HEK293 (cell line): ENCODE results near the gene SLC2A4.

Experiments
- CTCF ChIA-PET: fragments of 350-600 bp; formaldehyde crosslinking; extraction: SDS; loops from one replicate; lab custom pipeline; 2021; ENCODE audit warnings: antibody characterized with exemption; lab: Yijun Ruan, JAX
- POLR2A ChIA-PET: fragments of 300-600 bp; formaldehyde crosslinking; extraction: SDS; loops from one replicate; lab custom pipeline; 2020; ENCODE audit warnings: antibody characterized with exemption, inconsistent platforms; lab: Yijun Ruan, JAX
- H3K27ac ChIP-seq: fragments of 200-500 bp; sonication (Bioruptor generic); 2 replicates; pipeline ENCODE4 v1.5.1; 2014; ENCODE audit warnings: low read depth, low read length, control low read depth, inconsistent platforms; ENCODE audit errors: extremely low read depth
- H3K36me3 ChIP-seq, 2 experiments: fragments of 200-500 bp in 1 of 2; sonication (Bioruptor generic) in 1 of 2; 1 replicate in 1 of 2; 2 replicates in 1 of 2; pipeline ENCODE4 v1.5.1; 2014 to 2017; ENCODE audit warnings: inconsistent platforms in 2 of 2, low read length in 2 of 2; ENCODE audit not compliant: control insufficient read depth in 2 of 2, insufficient read depth in 1 of 2
- H3K4me1 ChIP-seq: fragments of 200-500 bp; sonication (Bioruptor generic); 2 replicates; pipeline ENCODE4 v1.5.1; 2014; ENCODE audit warnings: mild to moderate bottlenecking, low read length, inconsistent platforms; ENCODE audit not compliant: control insufficient read depth, insufficient read depth
- H3K4me3 ChIP-seq: 2 replicates; pipeline ENCODE4 v1.5.1; 2011; ENCODE audit warnings: low read depth, mild to moderate bottlenecking, control low read depth, low read length, moderate library complexity
- H3K9me3 ChIP-seq: fragments of 200-500 bp; sonication (Bioruptor generic); 2 replicates; pipeline ENCODE4 v1.5.1; 2014; ENCODE audit warnings: low read depth, low read length, inconsistent platforms; ENCODE audit not compliant: control insufficient read depth, insufficient read depth
- GLIS2 ChIP-seq: fragments of 450-650 bp; formaldehyde crosslinking; IDR thresholded peaks from 2 replicates; pipeline ENCODE4 v1.5.1; 2016; ENCODE audit warnings: missing biosample characterization, missing genetic modification characterization
- MEIS1 ChIP-seq: sonication (generic); formaldehyde crosslinking; IDR thresholded peaks from 2 replicates; pipeline ENCODE4 v1.8.1; 2022; ENCODE audit warnings: missing genetic modification reagents, mild to moderate bottlenecking, borderline replicate concordance
- SETDB1 ChIP-seq: IDR thresholded peaks from one replicate; pipeline ENCODE4 v1.6.1; 2017; ENCODE audit warnings: mild to moderate bottlenecking, low read length, moderate library complexity, mixed read lengths; ENCODE audit not compliant: insufficient read length
- TCF7L2 ChIP-seq: IDR thresholded peaks from 2 replicates; pipeline ENCODE4 v1.6.1; 2011; ENCODE audit warnings: low read depth, mild to moderate bottlenecking, inconsistent platforms, low read length, moderate library complexity, borderline replicate concordance
- ZBTB17 ChIP-seq: fragments of 450-650 bp; formaldehyde crosslinking; IDR thresholded peaks from 2 replicates; pipeline ENCODE4 v1.5.1; 2016; ENCODE audit warnings: missing biosample characterization, missing genetic modification characterization
- ZIC2 ChIP-seq: fragments of 450-650 bp; formaldehyde crosslinking; IDR thresholded peaks from 2 replicates; pipeline ENCODE4 v1.5.1; 2016; ENCODE audit warnings: missing biosample characterization, missing genetic modification characterization
- ZNF148 ChIP-seq: fragments of 450-650 bp; formaldehyde crosslinking; IDR thresholded peaks from 2 replicates; pipeline ENCODE4 v1.5.0; 2017; ENCODE audit warnings: missing biosample characterization, missing genetic modification characterization, borderline replicate concordance
- ZNF18 ChIP-seq: fragments of 450-650 bp; formaldehyde crosslinking; IDR thresholded peaks from 2 replicates; pipeline ENCODE4 v1.5.1; 2016; ENCODE audit warnings: missing biosample characterization, missing genetic modification characterization
- ZNF19 ChIP-seq: fragments of 450-650 bp; formaldehyde crosslinking; IDR thresholded peaks from 2 replicates; pipeline ENCODE4; 2016; ENCODE audit warnings: missing biosample characterization, missing genetic modification characterization, low read depth
- ZNF449 ChIP-seq: fragments of 450-650 bp; formaldehyde crosslinking; IDR thresholded peaks from 2 replicates; pipeline ENCODE4 v1.5.1; 2017; ENCODE audit warnings: missing biosample characterization, mild to moderate bottlenecking, missing genetic modification characterization, moderate library complexity
- ZNF521 ChIP-seq: fragments of 450-650 bp; formaldehyde crosslinking; IDR thresholded peaks from 2 replicates; pipeline ENCODE4 v1.5.1; 2017; ENCODE audit warnings: missing biosample characterization, mild to moderate bottlenecking, missing genetic modification characterization
- ZNF549 ChIP-seq: fragments of 450-650 bp; IDR thresholded peaks from 2 replicates; pipeline ENCODE4 v1.5.1; 2018; ENCODE audit warnings: missing biosample characterization, missing genetic modification characterization, mild to moderate bottlenecking, inconsistent platforms, moderate library complexity
- ZNF626 ChIP-seq: fragments of 450-650 bp; sonication (Bioruptor Pico); formaldehyde crosslinking; IDR thresholded peaks from 2 replicates; pipeline ENCODE4 v1.5.1; 2018; ENCODE audit warnings: missing biosample characterization, missing genetic modification characterization, inconsistent platforms
- TF ChIP-seq, protein P1 (sequence below): fragments of 450-650 bp; formaldehyde crosslinking; IDR thresholded peaks from 2 replicates; pipeline ENCODE4 v1.5.1; 2017; ENCODE audit warnings: missing biosample characterization, missing genetic modification characterization

The SLC2A4 gene

DNA sequence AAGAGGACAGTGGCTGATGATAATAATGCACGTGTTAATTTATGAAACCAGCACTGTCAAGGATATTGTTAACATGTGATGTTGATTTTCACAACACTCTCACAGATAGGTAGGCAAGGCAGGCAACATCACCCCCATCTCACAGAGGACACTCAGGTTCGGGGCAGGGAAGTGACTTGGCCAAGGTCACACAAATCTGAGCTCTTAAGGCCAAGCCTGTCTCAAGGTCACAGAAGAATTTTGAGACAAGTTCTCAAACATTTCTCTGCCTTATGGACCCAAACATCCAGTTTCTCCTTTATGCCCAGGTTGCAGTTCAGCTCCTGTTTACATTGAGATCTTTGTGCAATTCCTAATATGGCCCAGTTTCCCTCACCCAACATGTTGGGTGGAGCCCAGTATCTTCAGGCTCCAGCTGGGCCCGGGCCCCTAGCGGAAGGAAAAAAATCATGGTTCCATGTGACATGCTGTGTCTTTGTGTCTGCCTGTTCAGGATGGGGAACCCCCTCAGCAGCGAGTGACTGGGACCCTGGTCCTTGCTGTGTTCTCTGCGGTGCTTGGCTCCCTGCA lies 1.3 kb downstream of the SLC2A4 start:
- POLR2A ChIA-PET, result interaction anchor here (1.0 to 3.1 kb wide), 3 partner anchors 13 to 62 kb away, joined by 3 to 20 read pairs (median 14); no protein-coding TSS in a partner anchor
- Histone ChIP-seq H3K4me3 (no peak overlapping the region), H3K9me3 (no peaks in the 10 kb centered on the region), H3K4me1 (peaks cover 9% of the 10 kb centered on the region), H3K36me3 (no peaks in the 10 kb centered on the region; a peak in 1 of 3 replicates), H3K27ac (no peak overlapping the region)
- TF ChIP-seq ZIC2 (tag by site-specific recombination) (peak; percentile 32; the same call in 1 of the 2 replicates), ZNF19 (no peak)
- CTCF ChIA-PET, result interaction anchor here (0.6 to 9.0 kb wide), 5 partner anchors 10 to 855 kb away, joined by 3 to 160 read pairs (median 3); no protein-coding TSS in a partner anchor

DNA sequence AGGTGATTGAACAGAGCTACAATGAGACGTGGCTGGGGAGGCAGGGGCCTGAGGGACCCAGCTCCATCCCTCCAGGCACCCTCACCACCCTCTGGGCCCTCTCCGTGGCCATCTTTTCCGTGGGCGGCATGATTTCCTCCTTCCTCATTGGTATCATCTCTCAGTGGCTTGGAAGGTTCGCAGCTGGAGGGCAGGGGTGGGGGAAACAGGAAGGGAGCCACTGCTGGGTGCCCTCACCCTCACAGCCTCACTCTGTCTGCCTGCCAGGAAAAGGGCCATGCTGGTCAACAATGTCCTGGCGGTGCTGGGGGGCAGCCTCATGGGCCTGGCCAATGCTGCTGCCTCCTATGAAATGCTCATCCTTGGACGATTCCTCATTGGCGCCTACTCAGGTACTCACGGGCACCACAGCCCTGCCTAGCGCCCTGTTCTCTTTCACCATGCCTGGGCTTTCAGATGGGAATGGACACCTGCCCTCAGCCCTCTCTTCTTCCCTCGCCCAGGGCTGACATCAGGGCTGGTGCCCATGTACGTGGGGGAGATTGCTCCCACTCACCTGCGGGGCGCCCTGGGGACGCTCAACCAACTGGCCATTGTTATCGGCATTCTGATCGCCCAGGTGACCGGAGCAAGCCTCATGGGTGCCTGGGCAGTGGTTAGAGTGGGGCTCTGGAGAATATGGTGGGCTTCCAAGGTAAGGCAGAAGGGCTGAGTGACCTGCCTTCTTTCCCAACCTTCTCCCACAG lies 2.1 kb downstream of the SLC2A4 start:
- no peak overlapping the region for H3K4me3 ChIP-seq
- TF ChIP-seq, protein P1, sequence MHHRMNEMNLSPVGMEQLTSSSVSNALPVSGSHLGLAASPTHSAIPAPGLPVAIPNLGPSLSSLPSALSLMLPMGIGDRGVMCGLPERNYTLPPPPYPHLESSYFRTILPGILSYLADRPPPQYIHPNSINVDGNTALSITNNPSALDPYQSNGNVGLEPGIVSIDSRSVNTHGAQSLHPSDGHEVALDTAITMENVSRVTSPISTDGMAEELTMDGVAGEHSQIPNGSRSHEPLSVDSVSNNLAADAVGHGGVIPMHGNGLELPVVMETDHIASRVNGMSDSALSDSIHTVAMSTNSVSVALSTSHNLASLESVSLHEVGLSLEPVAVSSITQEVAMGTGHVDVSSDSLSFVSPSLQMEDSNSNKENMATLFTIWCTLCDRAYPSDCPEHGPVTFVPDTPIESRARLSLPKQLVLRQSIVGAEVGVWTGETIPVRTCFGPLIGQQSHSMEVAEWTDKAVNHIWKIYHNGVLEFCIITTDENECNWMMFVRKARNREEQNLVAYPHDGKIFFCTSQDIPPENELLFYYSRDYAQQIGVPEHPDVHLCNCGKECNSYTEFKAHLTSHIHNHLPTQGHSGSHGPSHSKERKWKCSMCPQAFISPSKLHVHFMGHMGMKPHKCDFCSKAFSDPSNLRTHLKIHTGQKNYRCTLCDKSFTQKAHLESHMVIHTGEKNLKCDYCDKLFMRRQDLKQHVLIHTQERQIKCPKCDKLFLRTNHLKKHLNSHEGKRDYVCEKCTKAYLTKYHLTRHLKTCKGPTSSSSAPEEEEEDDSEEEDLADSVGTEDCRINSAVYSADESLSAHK, result no peak
- TF ChIP-seq ZNF449 (no peak), ZBTB17 (tag by site-specific recombination) (no peak), ZNF148 (tag by site-specific recombination) (no peak), ZNF18 (tag by site-specific recombination) (no peak), ZNF549 (tag by site-specific recombination) (no peak), ZNF626 (no peak), TCF7L2 (no peak), GLIS2 (tag by site-specific recombination) (no peak), SETDB1 (no peak), ZNF521 (tag by site-specific recombination) (no peak), MEIS1 (CRISPR knock-in tag) (no peak)
- TF ChIP-seq, all 188 proteins: peak for 0
- H3K27ac ChIP-seq, result no peak overlapping the region
- no peaks in the 10 kb centered on the region; a peak in 1 of 3 replicates for H3K36me3 ChIP-seq
- POLR2A ChIA-PET, result no interaction called here
- peaks cover 9% of the 10 kb centered on the region for H3K4me1 ChIP-seq
- CTCF ChIA-PET, result interaction anchor here (0.6 to 9.0 kb wide), 3 partner anchors 15 to 258 kb away, joined by 3 to 160 read pairs (median 3); no protein-coding TSS in a partner anchor
- no peaks in the 10 kb centered on the region for H3K9me3 ChIP-seq
